22Rv1 (cell line): ENCODE results near the gene NCAM2.

Experiments
- H3K27ac ChIP-seq: fragments of 450-650 bp; 2 replicates; pipeline ENCODE4 v1.5.1; 2017
- CTCF ChIP-seq: fragments of 450-650 bp; IDR thresholded peaks from 2 replicates; pipeline ENCODE4 v1.5.1; 2017; ENCODE audit warnings: mild to moderate bottlenecking
- ZFX ChIP-seq: fragments of 450-650 bp; IDR thresholded peaks from 2 replicates; pipeline ENCODE4 v1.6.1; 2017; ENCODE audit warnings: antibody characterized with exemption, borderline replicate concordance

NCAM2 gene

GRCh38 chr21:21119091-21119490 is 120.9 kb downstream of the NCAM2 start:
- H3K27ac ChIP-seq, result no peak overlapping the region
- TF ChIP-seq CTCF, result no peak
- TF ChIP-seq ZFX, result no peak

GRCh38 chr21:21122680-21123079 is 124.5 kb downstream of the NCAM2 start:
- H3K27ac ChIP-seq, result no peak overlapping the region
- TF ChIP-seq ZFX, result no peak
- TF ChIP-seq CTCF, result no peak

DNA sequence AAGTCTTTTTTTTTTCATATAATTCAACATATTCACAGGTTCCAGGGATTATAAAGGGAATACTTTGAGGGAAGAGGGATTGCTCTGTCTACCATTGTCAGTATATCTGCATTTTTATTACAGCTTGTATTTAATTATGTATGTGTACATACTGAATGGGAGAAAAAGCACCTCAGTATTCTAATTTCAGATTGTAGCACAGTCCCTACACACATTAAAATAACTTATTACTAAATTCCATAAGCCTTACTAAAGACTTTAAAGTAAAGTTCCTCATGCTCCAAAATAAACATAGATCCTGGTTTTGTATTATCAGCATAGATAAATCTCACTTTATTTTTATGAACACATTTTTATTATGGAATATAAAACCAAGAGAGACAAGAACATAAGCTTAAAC is 134.2 kb downstream of the NCAM2 start:
- TF ChIP-seq ZFX (no peak), CTCF (no peak)
- H3K27ac ChIP-seq, result no peak overlapping the region

- H3K27ac ChIP-seq, result no peak overlapping the region
- TF ChIP-seq CTCF (no peak), ZFX (no peak)
Observed at GRCh38 chr21:21137986-21138385, 139.8 kb downstream of the NCAM2 start.

DNA sequence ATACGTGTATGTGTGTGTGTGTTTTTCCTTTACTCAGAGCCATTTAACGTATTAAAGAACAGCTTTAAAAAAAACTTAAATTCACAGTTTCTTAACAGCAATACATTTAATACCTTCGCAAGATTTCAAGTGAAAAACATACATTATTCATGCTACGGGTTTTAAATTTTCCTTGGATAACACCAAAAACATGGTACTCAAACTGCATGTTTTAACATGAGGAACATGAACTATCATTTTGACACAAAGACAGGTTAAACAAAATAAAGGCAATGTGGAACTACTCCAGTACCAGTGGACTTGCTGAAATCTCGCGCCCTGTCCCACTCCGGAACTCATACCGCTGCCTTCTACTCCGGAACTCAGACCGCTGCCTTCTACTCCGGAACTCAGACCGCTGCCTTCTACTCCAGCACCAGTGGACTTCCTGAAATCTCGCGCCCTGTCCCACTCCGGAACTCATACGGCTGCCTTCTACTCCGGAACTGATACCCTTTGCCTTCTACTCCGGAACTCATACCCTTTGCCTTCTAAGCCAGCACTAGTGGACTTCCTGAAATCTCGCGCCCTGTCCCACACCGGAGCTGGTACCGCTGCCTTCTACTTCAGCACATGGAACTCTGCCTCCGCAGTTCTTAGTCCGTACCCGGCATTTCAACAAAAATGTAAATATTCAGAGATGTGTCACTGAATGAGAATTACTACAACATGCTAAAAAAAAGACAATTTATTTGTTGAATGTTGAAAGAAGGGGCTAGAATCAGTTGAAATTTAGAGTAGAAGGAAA is 148.6 kb downstream of the NCAM2 start:
- no peak for TF ChIP-seq ZFX
- TF ChIP-seq CTCF, result no peak
- H3K27ac ChIP-seq, result no peak overlapping the region

- TF ChIP-seq ZFX (no peak), CTCF (no peak)
- no peak overlapping the region for H3K27ac ChIP-seq
Observed at GRCh38 chr21:21147374-21147745, 149.2 kb downstream of the NCAM2 start.

DNA sequence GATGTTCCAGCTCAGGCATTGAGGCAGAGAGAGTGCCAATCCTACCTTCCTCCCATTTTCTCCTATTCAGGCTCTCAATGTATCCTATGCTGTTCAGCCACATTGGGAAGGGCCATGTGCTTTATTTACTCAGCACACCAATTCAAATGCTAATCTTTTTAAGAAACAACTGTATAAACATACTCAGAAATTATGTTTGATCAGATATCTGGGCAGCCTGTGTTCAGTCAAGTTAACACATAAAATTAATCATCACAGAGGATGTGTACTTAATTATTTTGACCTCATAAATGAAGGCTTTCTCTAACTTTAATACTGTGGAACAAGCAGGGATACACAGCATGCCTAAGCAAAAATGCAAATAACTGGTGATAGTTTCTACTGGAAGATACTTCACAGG is 149.8 kb downstream of the NCAM2 start:
- no peak for TF ChIP-seq ZFX
- no peak for TF ChIP-seq CTCF
- H3K27ac ChIP-seq, result peak overlapping the region; percentile 19; the same call in 1 of the 2 replicates
